Peyer's patch (tissue), 4 donors: ENCODE measurements around the gene CDK5.

Experiments
- POLR2A ChIP-seq, 2 donors: fragments of 450-650 bp; IDR thresholded peaks; one replicate each; pipeline ENCODE4 v1.5.1; 2017; ENCODE audit warnings: antibody characterized with exemption in 2 of 2, mild to moderate bottlenecking in 2 of 2, moderate library complexity in 2 of 2
- TF ChIP-seq, protein P1 (sequence below), 6 experiments: fragments of 450-650 bp in 4 of 6; fragments of 200-600 bp in 2 of 6; sonication (generic) in 1 of 6; IDR thresholded peaks; one replicate each; pipeline ENCODE4 v1.5.1; 2017 to 2019; ENCODE audit warnings: antibody characterized with exemption in 6 of 6, mild to moderate bottlenecking in 3 of 6, moderate library complexity in 1 of 6

- TF ChIP-seq, protein P1, sequence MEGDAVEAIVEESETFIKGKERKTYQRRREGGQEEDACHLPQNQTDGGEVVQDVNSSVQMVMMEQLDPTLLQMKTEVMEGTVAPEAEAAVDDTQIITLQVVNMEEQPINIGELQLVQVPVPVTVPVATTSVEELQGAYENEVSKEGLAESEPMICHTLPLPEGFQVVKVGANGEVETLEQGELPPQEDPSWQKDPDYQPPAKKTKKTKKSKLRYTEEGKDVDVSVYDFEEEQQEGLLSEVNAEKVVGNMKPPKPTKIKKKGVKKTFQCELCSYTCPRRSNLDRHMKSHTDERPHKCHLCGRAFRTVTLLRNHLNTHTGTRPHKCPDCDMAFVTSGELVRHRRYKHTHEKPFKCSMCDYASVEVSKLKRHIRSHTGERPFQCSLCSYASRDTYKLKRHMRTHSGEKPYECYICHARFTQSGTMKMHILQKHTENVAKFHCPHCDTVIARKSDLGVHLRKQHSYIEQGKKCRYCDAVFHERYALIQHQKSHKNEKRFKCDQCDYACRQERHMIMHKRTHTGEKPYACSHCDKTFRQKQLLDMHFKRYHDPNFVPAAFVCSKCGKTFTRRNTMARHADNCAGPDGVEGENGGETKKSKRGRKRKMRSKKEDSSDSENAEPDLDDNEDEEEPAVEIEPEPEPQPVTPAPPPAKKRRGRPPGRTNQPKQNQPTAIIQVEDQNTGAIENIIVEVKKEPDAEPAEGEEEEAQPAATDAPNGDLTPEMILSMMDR (IDR thresholded peaks at IDR 0.05): no peak
- TF ChIP-seq POLR2A (IDR thresholded peaks at IDR 0.05): no peak
These were observed 23.2 kb downstream of the CDK5 start for GRCh38 chr7:151034312-151035025.
